DND-41 (cell line): ENCODE data around the gene C4orf17.

ENCODE experiments used
- CTCF ChIP-seq: IDR thresholded peaks from 2 replicates; pipeline ENCODE4 v1.5.1; 2012; ENCODE audit warnings: borderline replicate concordance, low read length, moderate library complexity, mild to moderate bottlenecking; ENCODE audit not compliant: poor library complexity, severe bottlenecking; ENCODE audit errors: extremely low read depth
- EZH2 ChIP-seq: IDR thresholded peaks from 3 replicates; pipeline ENCODE4 v1.6.1; 2012; ENCODE audit warnings: borderline replicate concordance, low read depth, mild to moderate bottlenecking, moderate library complexity, low read length, inconsistent platforms; ENCODE audit not compliant: severe bottlenecking

- TF ChIP-seq CTCF, result no peak
- no peak for TF ChIP-seq EZH2
Measured at GRCh38 chr4:99468889-99469288, 41.9 kb upstream of the C4orf17 start.
